HG02870 (cell line): ENCODE results near the gene RILPL1.
"Not testable (repeated sequence)": the region's sequence is repeated elsewhere in the genome, so short reads cannot be mapped to it uniquely, and the experiment has no call there.

ENCODE experiments used
- ATAC-seq: cut with Tn5 transposase; IDR thresholded peaks from one replicate; pipeline ENCODE4 v1.9.1; 2021; ENCODE audit warnings: mild to moderate bottlenecking, moderate library complexity; ENCODE audit not compliant: unreplicated experiment

RILPL1 gene

GRCh38 chr12:123471374-123472068 lies 62.0 kb downstream of the RILPL1 start:
- ATAC-seq: no peak

GRCh38 chr12:123469978-123470377 lies 63.5 kb downstream of the RILPL1 start:
- no peak for ATAC-seq

GRCh38 chr12:123468786-123469185 lies 64.7 kb downstream of the RILPL1 start:
- ATAC-seq: no peak

GRCh38 chr12:123465084-123465483 lies 68.4 kb downstream of the RILPL1 start:
- ATAC-seq: no peak

DNA sequence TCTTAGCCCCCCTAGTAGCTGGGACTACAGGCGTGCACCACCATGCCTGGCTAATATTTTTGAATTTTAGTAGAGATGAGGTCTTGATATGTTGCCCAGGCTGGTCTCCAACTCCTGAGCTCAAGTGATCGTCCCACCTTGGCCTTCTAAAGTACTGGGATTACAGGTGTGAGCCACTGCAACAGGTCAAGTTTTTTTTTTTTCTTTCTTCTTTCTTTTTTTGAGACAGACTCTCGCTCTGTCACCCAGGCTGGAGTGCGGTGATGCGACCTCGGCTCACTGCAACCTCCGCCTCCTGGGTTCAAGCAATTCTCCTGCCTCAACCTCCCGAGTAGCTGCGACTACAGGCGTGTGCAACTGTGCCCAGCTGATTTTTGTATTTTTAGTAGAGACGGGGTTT lies 70.3 kb downstream of the RILPL1 start:
- ATAC-seq: not testable (repeated sequence)

DNA sequence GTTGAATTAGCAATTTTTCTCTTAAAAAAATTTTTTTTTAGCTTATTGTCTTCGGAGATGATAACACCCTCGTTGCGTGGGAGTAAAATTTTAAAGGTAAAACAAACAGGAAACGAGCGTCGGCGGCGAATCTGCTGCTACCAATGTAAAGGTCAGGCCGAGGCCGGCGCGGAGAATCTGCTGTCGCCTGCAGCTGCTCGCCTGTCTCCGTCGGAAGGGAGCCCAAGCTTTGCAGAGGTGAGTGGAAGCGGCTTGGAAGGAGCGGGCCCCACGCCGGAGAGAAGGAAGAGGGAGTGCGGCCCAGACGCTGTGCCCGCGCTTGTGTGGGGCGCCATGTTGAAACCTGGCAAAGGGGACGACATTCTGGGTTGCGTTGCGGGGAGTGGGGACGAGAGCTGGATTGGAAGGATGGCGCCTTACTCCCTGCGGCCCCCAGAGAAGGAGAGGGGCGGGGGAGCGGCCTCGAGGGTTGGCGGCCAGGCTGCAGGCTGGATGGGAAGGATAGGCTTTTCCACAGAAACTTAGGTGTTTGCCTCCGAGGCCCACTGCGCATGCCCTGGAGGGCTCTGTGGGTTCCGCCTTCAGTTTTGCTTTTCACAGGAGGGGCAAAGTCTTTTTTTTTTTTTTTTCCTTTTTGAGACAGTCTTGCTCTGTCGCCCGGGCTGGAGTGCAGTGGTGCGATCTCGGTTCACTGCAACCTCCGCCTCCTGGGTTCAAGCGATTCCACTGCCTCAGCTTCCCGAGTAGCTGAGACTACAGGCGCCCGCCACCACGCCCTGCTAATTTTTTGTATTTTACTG lies 75.3 kb downstream of the RILPL1 start, which contains the start of gene SNRNP35:
Gene SNRNP35, plus strand, starts transcription at position 160 of the 800 bp plus-strand sequence. CDS start 7,402 bp downstream, outside the sequence.
- peak; percentile 58 for ATAC-seq

DNA sequence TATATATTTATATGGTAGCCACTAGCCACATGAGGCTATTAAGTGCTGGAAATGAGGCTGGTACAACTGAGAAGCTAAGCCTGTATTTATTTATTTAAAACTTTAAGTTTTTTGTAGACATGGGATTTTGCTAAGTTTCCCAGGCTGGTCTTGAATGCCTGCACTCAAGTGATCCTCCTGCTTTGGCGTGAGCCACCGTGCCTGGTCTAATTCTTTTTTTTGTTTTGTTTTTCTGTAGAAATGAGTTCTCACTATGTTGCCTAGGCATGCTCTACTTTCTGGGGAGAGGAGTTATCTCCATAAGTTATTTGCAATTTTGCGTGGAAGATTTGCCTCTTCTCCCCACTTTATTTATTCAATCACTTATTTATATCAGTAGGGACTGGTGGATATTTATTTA lies 80.4 kb downstream of the RILPL1 start:
- no peak for ATAC-seq

DNA sequence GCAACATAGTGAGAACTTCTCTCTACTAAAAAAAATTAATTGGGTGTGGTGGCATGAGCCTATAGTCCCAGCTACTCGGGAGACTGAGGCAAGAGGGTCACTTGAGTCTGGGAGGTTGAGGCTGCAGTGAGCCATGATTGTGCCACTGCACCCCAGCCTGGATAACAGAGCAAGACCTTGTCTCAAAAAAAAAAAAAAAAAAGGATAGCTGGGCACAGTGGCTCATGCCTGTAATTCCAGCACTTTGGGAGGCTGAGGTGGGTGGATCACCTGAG lies 81.3 kb downstream of the RILPL1 start:
- ATAC-seq: not testable (repeated sequence)

- no peak for ATAC-seq
These were observed 82.9 kb downstream of the RILPL1 start for GRCh38 chr12:123450636-123451035.

DNA sequence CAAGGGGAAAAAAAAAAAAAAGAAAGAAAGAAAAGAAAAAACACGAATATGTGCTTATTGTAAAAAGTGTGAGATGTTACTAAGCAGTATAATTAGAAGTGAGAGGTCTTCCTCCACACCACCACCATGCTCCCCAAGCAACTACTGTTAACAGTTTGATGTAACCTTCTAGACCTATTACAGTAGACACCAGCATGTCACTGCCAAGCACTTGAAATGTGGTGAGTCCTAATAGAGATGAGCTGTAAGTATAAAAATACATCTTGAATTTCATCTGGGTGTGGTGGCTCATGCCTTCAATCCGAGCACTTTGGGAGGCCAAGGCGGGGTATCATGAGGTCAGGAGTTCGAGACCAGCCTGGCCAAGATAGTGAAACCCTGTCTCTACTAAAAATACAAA lies 83.7 kb downstream of the RILPL1 start:
- no peak for ATAC-seq

GRCh38 chr12:123449249-123449733 lies 84.2 kb downstream of the RILPL1 start:
- no peak for ATAC-seq

DNA sequence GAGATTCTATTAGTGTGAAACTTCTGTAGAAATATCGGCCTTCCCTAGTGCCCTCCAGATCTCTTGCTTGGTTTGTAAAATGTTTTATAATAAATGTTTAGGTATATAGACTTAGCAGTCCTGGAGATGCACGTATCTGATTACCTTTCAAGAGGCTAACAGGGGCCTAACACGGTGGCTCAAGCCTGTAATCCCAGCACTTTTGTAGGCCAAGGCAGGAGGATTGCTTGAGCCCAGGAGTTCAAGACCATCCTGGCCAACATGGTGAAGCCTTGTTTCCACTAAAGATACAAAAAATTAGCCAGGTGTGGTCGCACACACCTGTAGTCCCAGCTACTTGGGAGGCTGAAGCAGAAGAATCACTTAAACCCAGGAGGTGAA lies 87.2 kb downstream of the RILPL1 start:
- no peak for ATAC-seq

DNA sequence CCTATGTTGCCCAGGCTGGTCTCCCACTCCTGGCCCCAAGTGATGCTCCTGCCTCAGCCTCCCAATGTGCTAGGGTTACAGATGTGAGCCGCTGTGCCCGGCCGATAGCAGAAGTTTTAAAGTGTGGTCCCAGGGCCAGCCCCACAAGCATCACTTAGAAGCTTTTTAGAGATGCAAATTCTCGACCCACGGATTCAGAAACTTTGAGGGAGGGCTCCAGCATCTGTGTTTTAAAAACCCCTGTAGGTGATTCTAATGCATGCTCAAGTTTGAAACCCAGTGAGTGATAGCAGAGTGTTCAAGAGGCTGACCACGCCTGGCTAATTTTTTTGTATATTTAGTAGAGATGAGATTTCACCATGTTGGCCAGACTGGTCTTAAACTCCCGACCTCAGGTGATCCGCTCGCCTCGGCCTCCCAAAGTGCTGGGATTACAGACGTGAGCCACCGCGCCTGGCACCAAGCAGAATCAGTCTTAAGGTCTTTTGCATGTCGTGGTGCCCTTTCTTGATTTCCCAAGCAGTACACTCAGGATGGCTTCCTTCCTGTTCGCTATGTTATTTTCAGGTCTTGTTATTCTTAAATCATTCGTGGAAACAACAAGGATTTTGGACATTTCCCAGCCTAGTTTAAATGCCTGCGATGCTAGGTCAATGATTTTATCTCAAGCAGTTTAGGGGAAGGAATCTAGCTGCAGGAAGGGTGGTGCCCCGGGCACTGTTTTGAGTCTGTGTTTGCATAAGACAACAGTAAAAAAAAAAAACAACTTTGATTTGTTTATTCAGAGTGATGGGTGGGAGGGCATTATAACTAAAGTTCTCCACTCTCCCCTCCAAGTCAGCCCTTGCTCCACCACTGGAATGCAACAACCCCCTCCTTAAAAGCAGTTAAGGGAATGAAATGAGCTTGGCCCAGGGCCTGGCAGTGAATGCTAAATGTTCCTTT lies 87.9 kb downstream of the RILPL1 start:
- no peak for ATAC-seq

- no peak for ATAC-seq
These were observed 89.2 kb downstream of the RILPL1 start for GRCh38 chr12:123444092-123445026.

GRCh38 chr12:123442774-123443173 lies 90.7 kb downstream of the RILPL1 start:
- ATAC-seq: no peak

DNA sequence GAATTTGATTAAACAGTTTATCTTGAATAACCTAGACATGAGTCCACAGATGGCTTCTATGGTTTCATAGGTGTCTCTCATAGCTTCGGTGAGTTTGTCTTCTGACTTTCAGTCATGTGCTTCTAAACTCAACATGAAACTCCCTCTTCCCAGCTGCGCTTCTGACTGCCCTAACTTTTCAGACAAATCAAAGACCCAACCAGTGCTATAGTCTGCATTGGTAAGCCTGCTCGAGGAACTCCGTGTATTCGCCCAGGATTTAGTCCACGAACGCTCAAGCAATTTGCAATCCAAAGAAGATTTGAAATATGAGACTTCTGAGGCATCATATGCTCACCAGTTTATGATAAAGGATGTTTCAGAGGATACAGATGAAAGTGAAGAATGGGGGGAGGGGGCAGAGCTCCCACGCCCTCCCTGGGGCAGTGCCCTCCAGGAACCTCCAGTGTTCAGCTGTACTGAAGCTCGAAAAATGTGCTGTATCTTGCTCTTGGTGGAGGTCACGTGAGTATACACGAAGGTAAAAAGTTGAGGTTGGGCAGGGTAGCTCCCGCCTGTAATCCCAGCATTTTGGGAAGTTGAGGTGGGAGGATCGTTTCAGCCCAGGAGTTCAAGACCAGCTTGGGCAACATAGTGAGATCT lies 91.9 kb downstream of the RILPL1 start:
- peak; percentile 50 for ATAC-seq

DNA sequence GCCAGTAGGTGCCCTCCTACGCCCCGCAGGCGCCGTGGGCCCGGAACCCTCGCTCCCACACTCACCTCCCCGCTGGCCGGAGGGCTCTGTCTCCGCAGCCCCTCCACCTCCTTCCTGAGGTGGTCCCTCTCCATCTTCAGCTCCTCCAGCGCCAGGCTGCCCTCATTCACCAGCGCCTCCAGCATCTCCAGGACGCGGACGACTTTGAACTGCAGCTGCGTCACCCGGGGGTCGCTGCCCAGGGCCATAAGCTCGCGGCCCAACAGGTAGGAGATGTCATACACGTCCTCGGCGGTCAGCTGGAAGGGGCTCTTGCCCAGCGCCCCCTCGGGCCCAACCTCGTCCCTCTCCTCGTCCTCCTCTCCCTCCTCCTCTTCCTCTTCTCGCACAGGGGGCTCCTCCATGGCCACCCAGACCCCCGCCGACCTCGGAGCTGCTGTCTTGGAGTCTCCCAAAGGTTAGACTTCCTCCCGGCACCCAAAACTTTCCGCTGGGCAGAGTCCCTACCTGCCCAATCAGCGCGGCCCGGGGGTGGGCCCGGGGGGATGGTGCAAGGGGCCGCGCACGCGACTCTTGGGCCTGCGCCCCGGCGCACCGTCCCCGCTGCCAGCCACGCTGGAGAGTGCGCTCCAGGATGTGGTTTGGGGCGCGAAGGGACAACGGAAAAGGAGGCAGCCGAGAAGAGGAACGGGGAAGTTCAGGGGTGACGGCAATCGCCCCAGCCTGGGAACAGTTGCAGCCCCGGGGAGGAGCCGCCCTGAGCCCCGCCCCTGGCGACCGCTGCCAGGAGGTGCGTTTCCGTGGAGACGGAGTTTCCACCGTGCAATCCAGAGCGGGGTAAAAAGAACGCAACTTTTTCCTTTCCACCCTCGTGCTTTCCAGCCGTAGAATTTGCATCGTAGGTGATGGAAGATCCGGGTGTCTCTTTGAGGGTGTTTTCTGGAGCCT lies 97.2 kb downstream of the RILPL1 start, which contains the start of gene RILPL2:
Gene RILPL2, minus strand, starts transcription at position 668 of the 948 bp plus-strand sequence. Its CDS starts 264 bp downstream, at position 404.
- ATAC-seq: peak; percentile 73

DNA sequence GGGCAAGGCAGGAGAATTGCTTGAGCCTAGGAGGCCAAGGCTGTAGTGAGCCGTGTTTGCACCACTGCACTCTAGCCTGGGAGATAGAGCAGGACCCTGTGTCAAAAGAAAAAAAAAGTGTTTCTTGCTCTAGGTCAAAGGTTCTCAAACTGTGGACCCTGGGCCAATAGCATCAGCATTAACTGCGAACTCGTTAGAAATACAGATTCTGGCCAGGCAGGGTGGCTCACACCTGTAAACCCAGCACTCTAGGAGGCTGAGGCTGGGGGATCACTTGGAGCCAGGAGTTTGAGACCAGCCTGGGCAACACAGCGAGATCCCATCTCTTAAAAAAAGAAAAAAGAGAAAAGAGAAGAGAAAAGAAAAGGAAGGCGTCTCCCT lies 97.9 kb downstream of the RILPL1 start:
- no peak for ATAC-seq
